SU-DHL-6 (cell line): Measurements from ENCODE around the gene CDC25B.

Experiments used
- H2AFZ ChIP-seq: fragments of 200-600 bp; sonication (generic); 2 replicates; pipeline ENCODE4 v1.6.1; 2014; ENCODE audit warnings: low read depth, mild to moderate bottlenecking, moderate library complexity, mixed read lengths, antibody characterized with exemption, low read length; ENCODE audit not compliant: severe bottlenecking
- H3F3A ChIP-seq: fragments of 200-600 bp; shearing (Covaris generic); 2 replicates; pipeline ENCODE4 v1.6.0; 2016; ENCODE audit warnings: antibody characterized with exemption, mild to moderate bottlenecking; ENCODE audit not compliant: insufficient read depth
- H3K27ac ChIP-seq: fragments of 200-600 bp; sonication (generic); 2 replicates; pipeline ENCODE4 v1.5.1; 2016; ENCODE audit warnings: low read depth, mild to moderate bottlenecking, low read length, moderate library complexity, mixed read lengths
- H3K27me3 ChIP-seq: fragments of 200-600 bp; sonication (generic), shearing (Covaris generic); 2 replicates; pipeline ENCODE4 v1.6.0; 2014; ENCODE audit warnings: mild to moderate bottlenecking, low read length
- H3K36me3 ChIP-seq: fragments of 200-600 bp; sonication (generic); 2 replicates; pipeline ENCODE4 v1.6.1; 2014; ENCODE audit warnings: mild to moderate bottlenecking, low read length, mixed read lengths
- H3K4me2 ChIP-seq: fragments of 300-600, 200-600 bp; shearing (Covaris generic), sonication (generic); 2 replicates; pipeline ENCODE4 v1.6.0; 2014; ENCODE audit warnings: low read length, low read depth, mild to moderate bottlenecking; ENCODE audit not compliant: poor library complexity, severe bottlenecking
- H3K4me3 ChIP-seq: fragments of 200-600 bp; sonication (generic); 2 replicates; pipeline ENCODE4 v1.5.1; 2014; ENCODE audit warnings: antibody characterized with exemption, low read length, mild to moderate bottlenecking, mixed read lengths; ENCODE audit not compliant: insufficient read depth, poor library complexity, severe bottlenecking
- H3K79me2 ChIP-seq: fragments of 200-600 bp; sonication (generic); 2 replicates; pipeline ENCODE4 v1.6.1; 2014; ENCODE audit warnings: mild to moderate bottlenecking, low read length, moderate library complexity; ENCODE audit not compliant: insufficient read depth
- H3K9ac ChIP-seq: fragments of 200-600 bp; sonication (generic); 2 replicates; pipeline ENCODE4 v1.7.0; 2014; ENCODE audit warnings: mild to moderate bottlenecking, low read length
- H3K9me2 ChIP-seq: fragments of 200-600 bp; sonication (generic); replicated peaks from 2 replicates; pipeline ENCODE4 v1.6.1; 2014; ENCODE audit warnings: low read length; ENCODE audit not compliant: insufficient read depth
- H3K9me3 ChIP-seq: fragments of 200-600 bp; sonication (generic); 2 replicates; pipeline ENCODE4 v1.6.1; 2014; ENCODE audit warnings: low read length, mixed read lengths; ENCODE audit not compliant: insufficient read depth
- H4K20me1 ChIP-seq: fragments of 200-600 bp; sonication (generic); 2 replicates; pipeline ENCODE4 v1.6.1; 2014; ENCODE audit warnings: low read depth, mild to moderate bottlenecking, antibody characterized with exemption, low read length, moderate library complexity, mixed read lengths
- EZH2phosphoT487 ChIP-seq: fragments of 200-600 bp; sonication (generic), shearing (Covaris generic); conservative IDR thresholded peaks from 2 replicates; pipeline ENCODE4 v1.6.1; 2018; ENCODE audit warnings: mild to moderate bottlenecking, antibody characterized with exemption, low read length, moderate library complexity, mixed read lengths
- TF ChIP-seq, protein P1 (sequence below): fragments of 200-600 bp; sonication (generic); IDR thresholded peaks from one replicate; pipeline ENCODE4 v1.5.1; 2017; ENCODE audit warnings: antibody characterized with exemption, mild to moderate bottlenecking, low read length, moderate library complexity; ENCODE audit not compliant: insufficient read depth, poor library complexity, severe bottlenecking

The CDC25B gene

DNA sequence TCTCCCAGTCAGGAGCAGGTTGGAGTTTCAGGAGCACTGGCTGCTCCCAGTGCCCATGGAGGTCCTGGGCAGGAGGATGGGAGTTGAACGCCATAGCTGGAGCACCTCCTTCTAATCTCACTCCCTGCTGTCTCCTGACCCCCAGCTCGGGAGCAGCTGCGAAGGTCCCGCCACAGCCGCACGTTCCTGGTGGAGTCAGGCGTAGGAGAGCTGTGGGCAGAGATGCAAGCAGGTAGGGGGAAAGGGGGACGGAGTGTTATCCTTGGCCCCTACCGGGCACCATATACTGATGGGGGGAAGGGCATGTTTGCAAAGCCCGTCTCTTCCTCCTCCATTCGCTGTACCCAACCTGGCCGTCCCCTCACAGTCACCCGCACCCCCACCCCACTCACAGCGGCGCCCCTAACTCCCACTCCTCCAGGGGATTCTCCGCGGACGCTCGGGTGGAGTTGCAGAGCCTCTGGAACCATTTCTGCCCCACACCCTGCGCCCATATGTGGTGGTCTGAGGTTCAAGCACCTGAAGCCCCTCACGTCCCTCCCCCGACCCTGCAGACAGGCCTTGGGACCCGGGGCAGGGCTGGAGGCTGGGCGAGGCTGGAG, 46.9 kb upstream of the CDC25B start:
- H4K20me1 ChIP-seq, result no peaks in the 10 kb centered on the region; the same call in 1 of the 2 replicates
- H3K4me2 ChIP-seq, result no peak overlapping the region
- H3F3A ChIP-seq, result no peaks in the 10 kb centered on the region
- H3K4me3 ChIP-seq, result no peak overlapping the region
- no peaks in the 10 kb centered on the region for H3K9me3 ChIP-seq
- H3K36me3 ChIP-seq, result no peaks in the 10 kb centered on the region
- no peak overlapping the region for H3K27ac ChIP-seq
- H3K9ac ChIP-seq, result no peak overlapping the region
- no peaks in the 10 kb centered on the region for H3K27me3 ChIP-seq
- no peaks in the 10 kb centered on the region for H3K79me2 ChIP-seq
- TF ChIP-seq EZH2phosphoT487, result no peak
- TF ChIP-seq, protein P1, sequence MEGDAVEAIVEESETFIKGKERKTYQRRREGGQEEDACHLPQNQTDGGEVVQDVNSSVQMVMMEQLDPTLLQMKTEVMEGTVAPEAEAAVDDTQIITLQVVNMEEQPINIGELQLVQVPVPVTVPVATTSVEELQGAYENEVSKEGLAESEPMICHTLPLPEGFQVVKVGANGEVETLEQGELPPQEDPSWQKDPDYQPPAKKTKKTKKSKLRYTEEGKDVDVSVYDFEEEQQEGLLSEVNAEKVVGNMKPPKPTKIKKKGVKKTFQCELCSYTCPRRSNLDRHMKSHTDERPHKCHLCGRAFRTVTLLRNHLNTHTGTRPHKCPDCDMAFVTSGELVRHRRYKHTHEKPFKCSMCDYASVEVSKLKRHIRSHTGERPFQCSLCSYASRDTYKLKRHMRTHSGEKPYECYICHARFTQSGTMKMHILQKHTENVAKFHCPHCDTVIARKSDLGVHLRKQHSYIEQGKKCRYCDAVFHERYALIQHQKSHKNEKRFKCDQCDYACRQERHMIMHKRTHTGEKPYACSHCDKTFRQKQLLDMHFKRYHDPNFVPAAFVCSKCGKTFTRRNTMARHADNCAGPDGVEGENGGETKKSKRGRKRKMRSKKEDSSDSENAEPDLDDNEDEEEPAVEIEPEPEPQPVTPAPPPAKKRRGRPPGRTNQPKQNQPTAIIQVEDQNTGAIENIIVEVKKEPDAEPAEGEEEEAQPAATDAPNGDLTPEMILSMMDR, result no peak
- H3K9me2 ChIP-seq, result no peaks in the 10 kb centered on the region
- no peak overlapping the region for H2AFZ ChIP-seq

DNA sequence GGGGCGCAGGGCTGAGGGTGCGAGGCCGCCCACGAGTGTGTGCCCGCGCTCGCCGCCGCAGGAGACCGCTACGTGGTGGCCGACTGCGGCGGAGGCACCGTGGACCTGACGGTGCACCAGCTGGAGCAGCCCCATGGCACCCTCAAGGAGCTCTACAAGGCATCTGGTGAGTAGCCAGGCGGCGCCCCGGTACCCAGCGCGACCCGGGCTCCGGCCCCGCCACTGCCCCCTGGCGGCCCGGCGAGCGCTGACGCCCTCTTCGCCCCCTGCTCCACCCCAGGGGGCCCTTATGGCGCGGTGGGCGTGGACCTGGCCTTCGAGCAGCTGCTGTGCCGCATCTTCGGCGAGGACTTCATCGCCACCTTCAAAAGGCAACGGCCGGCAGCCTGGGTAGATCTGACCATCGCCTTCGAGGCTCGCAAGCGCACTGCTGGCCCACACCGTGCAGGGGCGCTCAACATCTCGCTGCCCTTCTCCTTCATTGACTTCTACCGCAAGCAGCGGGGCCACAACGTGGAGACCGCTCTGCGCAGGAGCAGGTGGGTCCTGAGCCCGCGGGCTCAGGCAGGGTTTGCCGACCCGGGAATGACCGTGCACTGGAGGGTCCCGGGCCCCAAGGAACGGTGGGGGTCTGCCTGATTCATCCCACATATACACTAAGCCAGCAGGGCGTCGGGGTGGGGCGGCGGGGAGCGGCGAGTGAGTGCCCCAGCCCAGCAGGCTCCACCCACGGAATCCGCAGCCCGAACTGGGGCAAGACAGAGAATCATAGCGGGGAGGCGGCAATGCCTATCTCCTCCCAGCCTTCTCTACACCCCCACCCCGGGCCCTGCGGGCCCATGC, 46.2 kb upstream of the CDC25B start:
- Histone ChIP-seq H3K4me3 (no peak overlapping the region), H3K9me3 (no peaks in the 10 kb centered on the region), H4K20me1 (no peaks in the 10 kb centered on the region; the same call in 1 of the 2 replicates), H3K79me2 (no peaks in the 10 kb centered on the region), H3K36me3 (no peaks in the 10 kb centered on the region), H3K27ac (no peak overlapping the region), H3K9me2 (no peaks in the 10 kb centered on the region), H3K9ac (no peak overlapping the region), H3K27me3 (no peaks in the 10 kb centered on the region), H3F3A (no peaks in the 10 kb centered on the region), H3K4me2 (no peak overlapping the region), H2AFZ (no peak overlapping the region)
- TF ChIP-seq, protein P1, result peak; percentile 63
- no peak for TF ChIP-seq EZH2phosphoT487

DNA sequence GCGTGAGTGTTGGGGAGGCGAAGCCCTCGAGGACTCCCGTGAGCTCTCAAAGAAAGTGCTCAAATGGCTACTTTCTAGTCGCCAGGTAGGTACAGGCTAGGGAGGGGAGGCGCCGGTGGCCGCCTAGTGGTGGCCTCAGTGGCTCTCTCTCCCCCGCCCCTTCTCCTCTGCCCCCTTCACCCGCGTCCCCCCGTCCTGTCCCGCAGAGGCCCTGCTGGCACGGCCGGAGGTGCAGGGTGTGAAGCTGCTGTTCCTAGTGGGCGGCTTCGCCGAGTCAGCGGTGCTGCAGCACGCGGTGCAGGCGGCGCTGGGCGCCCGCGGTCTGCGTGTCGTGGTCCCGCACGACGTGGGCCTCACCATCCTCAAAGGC, 44.8 kb upstream of the CDC25B start:
- Histone ChIP-seq H3K9me3 (no peaks in the 10 kb centered on the region), H3F3A (no peaks in the 10 kb centered on the region), H4K20me1 (no peaks in the 10 kb centered on the region; the same call in 1 of the 2 replicates), H3K4me2 (no peak overlapping the region), H3K27me3 (no peaks in the 10 kb centered on the region), H3K27ac (no peak overlapping the region), H2AFZ (no peak overlapping the region), H3K9ac (no peak overlapping the region), H3K36me3 (no peaks in the 10 kb centered on the region), H3K9me2 (no peaks in the 10 kb centered on the region), H3K79me2 (no peaks in the 10 kb centered on the region), H3K4me3 (no peak overlapping the region)
- TF ChIP-seq, protein P1, result no peak
- no peak for TF ChIP-seq EZH2phosphoT487
